IMR-90 (cell line): ENCODE data around the gene RB1.

ENCODE experiments used
- POLR2A ChIP-seq: IDR thresholded peaks from 2 replicates; pipeline ENCODE4 v1.6.1; 2012; ENCODE audit warnings: mild to moderate bottlenecking, low read depth, low read length
- RFX5 ChIP-seq: IDR thresholded peaks from 2 replicates; pipeline ENCODE4 v1.8.0; 2012; ENCODE audit warnings: low read depth, mild to moderate bottlenecking, low read length, moderate library complexity
- TF ChIP-seq, protein P1 (sequence below): conservative IDR thresholded peaks from 2 replicates; pipeline ENCODE4 v1.5.1; 2012; ENCODE audit warnings: mild to moderate bottlenecking, low read depth, low read length, improper control_type of control experiment
- TF ChIP-seq, protein P2 (sequence below): fragments of 150-350 bp; IDR thresholded peaks from 2 replicates; pipeline ENCODE4 v1.6.1; 2017; ENCODE audit warnings: mild to moderate bottlenecking, antibody characterized with exemption, low read length, low read depth

DNA sequence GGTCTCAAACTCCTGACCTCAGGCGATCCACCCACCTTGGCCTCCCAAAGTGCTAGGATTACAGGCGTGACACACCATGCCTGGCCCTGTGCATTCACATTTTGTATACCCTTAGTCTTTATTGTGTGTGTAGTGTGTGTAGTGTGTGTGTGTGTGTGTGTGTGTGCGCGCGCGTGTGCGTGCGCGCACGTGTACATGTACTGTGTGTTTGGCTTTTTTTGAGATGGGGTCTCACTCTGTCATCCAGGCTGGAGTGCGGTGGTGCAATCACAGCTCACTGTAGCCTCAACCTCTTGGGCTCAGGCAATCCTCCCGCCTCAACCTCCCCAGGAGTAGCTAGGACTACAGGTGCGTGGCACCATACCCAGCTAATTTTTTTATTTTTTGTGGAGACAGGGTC is 48.5 kb upstream of the RB1 start:
- TF ChIP-seq, protein P1, sequence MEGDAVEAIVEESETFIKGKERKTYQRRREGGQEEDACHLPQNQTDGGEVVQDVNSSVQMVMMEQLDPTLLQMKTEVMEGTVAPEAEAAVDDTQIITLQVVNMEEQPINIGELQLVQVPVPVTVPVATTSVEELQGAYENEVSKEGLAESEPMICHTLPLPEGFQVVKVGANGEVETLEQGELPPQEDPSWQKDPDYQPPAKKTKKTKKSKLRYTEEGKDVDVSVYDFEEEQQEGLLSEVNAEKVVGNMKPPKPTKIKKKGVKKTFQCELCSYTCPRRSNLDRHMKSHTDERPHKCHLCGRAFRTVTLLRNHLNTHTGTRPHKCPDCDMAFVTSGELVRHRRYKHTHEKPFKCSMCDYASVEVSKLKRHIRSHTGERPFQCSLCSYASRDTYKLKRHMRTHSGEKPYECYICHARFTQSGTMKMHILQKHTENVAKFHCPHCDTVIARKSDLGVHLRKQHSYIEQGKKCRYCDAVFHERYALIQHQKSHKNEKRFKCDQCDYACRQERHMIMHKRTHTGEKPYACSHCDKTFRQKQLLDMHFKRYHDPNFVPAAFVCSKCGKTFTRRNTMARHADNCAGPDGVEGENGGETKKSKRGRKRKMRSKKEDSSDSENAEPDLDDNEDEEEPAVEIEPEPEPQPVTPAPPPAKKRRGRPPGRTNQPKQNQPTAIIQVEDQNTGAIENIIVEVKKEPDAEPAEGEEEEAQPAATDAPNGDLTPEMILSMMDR: no peak
- no peak for TF ChIP-seq RFX5
- TF ChIP-seq, protein P2, sequence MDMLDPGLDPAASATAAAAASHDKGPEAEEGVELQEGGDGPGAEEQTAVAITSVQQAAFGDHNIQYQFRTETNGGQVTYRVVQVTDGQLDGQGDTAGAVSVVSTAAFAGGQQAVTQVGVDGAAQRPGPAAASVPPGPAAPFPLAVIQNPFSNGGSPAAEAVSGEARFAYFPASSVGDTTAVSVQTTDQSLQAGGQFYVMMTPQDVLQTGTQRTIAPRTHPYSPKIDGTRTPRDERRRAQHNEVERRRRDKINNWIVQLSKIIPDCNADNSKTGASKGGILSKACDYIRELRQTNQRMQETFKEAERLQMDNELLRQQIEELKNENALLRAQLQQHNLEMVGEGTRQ: no peak
- no peak for TF ChIP-seq POLR2A
